ENCODE results near the gene SLC22A12. TPM values are rescaled to one million over a fixed set of nuclear protein-coding genes. Genes with fewer than 3 reads are reported as not detected.

SLC22A12 gene
- total RNA-seq, 1 donor from 2014 or later = not detected

DNA sequence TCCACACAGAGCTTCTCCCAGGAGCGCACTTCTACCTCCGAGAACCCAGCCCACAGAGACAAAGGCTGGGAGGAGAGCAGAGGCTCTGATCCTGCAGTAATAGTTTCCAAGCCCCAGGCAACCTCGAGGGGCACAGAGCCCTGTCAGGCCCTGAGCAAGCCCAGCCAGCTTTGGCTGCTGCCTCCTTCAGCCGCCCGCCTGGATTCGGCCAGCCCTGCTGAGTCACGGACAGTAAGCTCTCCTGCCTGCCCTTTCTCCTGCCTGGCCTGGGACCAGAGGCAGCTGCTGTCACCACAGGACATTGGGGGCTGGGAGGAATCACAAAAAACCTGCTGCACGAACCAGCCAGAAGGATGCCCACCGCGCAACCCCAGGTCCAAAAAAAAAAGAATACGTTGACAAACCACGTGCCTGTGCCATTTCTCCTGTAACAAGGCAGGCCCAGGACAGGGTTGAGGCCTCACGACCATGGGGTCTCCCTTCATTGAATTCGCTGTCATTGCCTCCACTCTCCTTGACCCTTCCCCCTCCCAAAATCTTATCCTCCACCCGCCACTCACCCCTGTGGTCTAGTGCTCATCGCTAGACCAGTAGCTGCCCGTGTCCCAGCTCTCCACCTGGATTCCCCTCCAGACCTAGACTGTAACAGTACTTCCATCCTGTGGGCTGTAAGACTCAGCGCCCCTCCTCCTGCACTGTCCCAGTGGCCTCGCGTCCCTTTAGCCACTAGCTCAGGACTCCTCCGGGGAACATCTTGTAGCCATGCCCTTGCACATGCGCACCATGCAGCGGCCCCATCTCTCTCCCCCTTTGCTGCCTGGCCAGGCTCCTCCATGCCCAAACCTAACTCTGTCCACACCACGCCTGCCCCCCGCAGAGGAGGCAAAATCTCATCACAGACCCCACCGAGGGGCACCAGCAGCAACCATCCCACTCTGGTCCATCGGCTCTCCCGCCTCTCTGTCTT is 7.4 kb upstream of the SLC22A12 start:
- intact Hi-C loops (cut with DNase I) = no loop called here
- ATAC-seq (no peak), DNase-seq (peak; percentile 34)
- Histone ChIP-seq H3K36me3 (no peaks in the 10 kb centered on the region), H3K4me3 (no peak overlapping the region), H3K27ac (no peak overlapping the region), H3K27me3 (ENCODE audit: low read depth) (peaks cover 3% of the 10 kb centered on the region), H3K4me1 (no peaks in the 10 kb centered on the region), H3K9me3 (peaks cover 4% of the 10 kb centered on the region)
- no peak for TF ChIP-seq CTCF (IDR thresholded peaks at IDR 0.05)

GRCh38 chr11:64585150-64585549 is 5.9 kb upstream of the SLC22A12 start:
- Histone ChIP-seq H3K27me3 (ENCODE audit: low read depth) (peaks cover 3% of the 10 kb centered on the region), H3K9me3 (peaks cover 13% of the 10 kb centered on the region), H3K4me3 (no peak overlapping the region), H3K27ac (no peak overlapping the region), H3K4me1 (no peaks in the 10 kb centered on the region), H3K36me3 (no peaks in the 10 kb centered on the region)
- TF ChIP-seq CTCF (IDR thresholded peaks at IDR 0.05) = no peak
- ATAC-seq = no peak
- intact Hi-C loops (cut with DNase I) = no loop called here
- peak; percentile 12 for DNase-seq

GRCh38 chr11:64586366-64586765 is 4.7 kb upstream of the SLC22A12 start:
- Histone ChIP-seq H3K36me3 (no peaks in the 10 kb centered on the region), H3K9me3 (peaks cover 13% of the 10 kb centered on the region), H3K27ac (no peak overlapping the region), H3K4me3 (no peak overlapping the region), H3K27me3 (ENCODE audit: low read depth) (peaks cover 3% of the 10 kb centered on the region), H3K4me1 (no peaks in the 10 kb centered on the region)
- ATAC-seq (no peak), DNase-seq (no peak)
- TF ChIP-seq CTCF (IDR thresholded peaks at IDR 0.05) = no peak
- intact Hi-C loops (cut with DNase I) = no loop called here

DNA sequence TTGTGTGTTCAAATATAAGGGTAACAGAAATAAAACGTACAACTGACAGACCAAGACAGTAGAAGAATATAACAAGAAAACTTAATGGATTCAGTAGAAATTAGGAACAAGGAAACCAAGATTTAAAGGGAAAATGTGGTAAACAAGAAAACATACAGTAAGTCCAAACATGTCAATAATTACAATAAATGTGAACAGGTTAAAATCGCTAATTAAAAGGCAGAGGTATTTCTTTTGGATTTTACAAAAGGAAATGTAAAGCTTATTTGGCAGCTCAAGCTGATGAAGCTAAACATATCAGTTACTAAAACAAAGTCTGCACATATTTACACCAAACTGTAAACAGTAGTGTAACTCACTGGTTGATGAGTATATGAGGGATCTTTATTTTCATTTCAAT is 2.3 kb upstream of the SLC22A12 start:
- intact Hi-C loops (cut with DNase I) = no loop called here
- Histone ChIP-seq H3K27me3 (ENCODE audit: low read depth) (no peaks in the 10 kb centered on the region), H3K4me1 (no peaks in the 10 kb centered on the region), H3K4me3 (no peak overlapping the region), H3K36me3 (no peaks in the 10 kb centered on the region), H3K27ac (no peak overlapping the region), H3K9me3 (peaks cover 13% of the 10 kb centered on the region)
- no peak for TF ChIP-seq CTCF (IDR thresholded peaks at IDR 0.05)
- ATAC-seq (no peak), DNase-seq (no peak)

- DNase-seq (peak; percentile 34), ATAC-seq (no peak)
- Histone ChIP-seq H3K27me3 (ENCODE audit: low read depth) (no peaks in the 10 kb centered on the region), H3K4me3 (no peak overlapping the region), H3K27ac (no peak overlapping the region), H3K36me3 (no peaks in the 10 kb centered on the region), H3K9me3 (peaks cover 13% of the 10 kb centered on the region), H3K4me1 (no peaks in the 10 kb centered on the region)
- no peak for TF ChIP-seq CTCF (IDR thresholded peaks at IDR 0.05)
- intact Hi-C loops (cut with DNase I) = no loop called here
These were observed 525 bp downstream of the SLC22A12 start for GRCh38 chr11:64591257-64592233.
